AG09319 (cell line): ENCODE measurements around the gene SGO1.

Experiments
- DNase-seq: peaks from one replicate; pipeline ENCODE4 v3.0.0-alpha.2; 2010; ENCODE audit warnings: low read depth; ENCODE audit errors: extremely low read depth
- TF ChIP-seq, protein P1 (sequence below): IDR thresholded peaks from 2 replicates; pipeline ENCODE4 v1.5.1; 2011; ENCODE audit warnings: low read depth, mild to moderate bottlenecking, inconsistent platforms, low read length, moderate library complexity

Gene SGO1

DNA sequence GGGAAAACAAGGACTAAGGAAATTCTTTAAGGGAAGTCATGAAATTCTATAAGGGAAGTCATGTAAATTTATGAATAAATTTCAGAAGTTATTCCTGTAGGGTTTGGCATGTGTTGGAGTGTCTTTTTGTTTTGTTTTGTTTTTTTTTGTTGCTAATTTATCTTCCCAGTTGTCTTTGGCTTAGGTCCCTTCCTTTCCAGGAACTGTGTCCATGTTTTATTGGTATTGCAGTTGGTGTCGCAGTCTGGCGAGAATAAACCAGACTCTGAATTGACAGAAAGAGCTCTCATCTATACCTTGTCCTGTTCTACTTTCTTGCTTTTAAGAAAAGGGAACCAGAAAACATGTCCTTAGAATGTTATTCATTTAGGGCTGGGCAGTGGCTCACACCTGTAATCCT lies 57.6 kb downstream of the SGO1 start:
- TF ChIP-seq, protein P1, sequence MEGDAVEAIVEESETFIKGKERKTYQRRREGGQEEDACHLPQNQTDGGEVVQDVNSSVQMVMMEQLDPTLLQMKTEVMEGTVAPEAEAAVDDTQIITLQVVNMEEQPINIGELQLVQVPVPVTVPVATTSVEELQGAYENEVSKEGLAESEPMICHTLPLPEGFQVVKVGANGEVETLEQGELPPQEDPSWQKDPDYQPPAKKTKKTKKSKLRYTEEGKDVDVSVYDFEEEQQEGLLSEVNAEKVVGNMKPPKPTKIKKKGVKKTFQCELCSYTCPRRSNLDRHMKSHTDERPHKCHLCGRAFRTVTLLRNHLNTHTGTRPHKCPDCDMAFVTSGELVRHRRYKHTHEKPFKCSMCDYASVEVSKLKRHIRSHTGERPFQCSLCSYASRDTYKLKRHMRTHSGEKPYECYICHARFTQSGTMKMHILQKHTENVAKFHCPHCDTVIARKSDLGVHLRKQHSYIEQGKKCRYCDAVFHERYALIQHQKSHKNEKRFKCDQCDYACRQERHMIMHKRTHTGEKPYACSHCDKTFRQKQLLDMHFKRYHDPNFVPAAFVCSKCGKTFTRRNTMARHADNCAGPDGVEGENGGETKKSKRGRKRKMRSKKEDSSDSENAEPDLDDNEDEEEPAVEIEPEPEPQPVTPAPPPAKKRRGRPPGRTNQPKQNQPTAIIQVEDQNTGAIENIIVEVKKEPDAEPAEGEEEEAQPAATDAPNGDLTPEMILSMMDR, result no peak
- DNase-seq, result no peak

DNA sequence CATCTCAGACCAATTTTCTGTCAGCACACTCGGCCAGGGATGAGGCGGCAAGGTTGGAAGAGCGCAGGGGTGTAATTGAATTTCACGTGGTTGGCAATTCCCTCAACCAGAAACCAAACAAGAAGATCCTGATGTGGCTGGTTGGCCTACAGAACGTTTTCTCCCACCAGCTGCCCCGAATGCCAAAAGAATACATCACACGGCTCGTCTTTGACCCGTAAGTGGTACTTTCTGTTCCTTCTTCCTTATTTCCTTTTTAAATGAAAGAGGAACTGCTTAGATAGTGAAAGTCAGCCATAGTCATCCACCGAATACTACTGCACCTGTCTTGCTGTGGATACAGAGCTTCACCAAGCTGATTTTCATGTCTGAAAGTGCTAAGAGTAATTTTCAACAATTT lies 60.1 kb downstream of the SGO1 start:
- TF ChIP-seq, protein P1, result no peak
- no peak for DNase-seq

DNA sequence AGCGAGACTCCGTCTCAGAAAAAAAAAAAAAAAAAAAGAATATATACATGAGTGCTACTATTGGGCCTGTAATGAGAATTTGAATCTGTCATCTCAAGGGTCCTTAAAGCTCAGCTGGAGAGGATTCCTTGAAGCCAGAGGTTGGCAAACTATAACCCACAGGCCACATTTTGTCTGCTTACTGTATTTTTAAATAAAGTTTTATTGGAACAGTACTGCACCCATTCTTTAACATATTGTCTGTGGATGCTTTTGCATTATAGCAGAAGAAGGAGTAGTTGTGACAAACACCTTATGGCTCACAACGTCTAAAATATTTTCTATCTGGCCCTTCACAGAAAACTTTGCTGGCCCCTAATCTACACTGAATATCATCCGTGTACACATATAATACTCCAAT lies 60.7 kb downstream of the SGO1 start:
- no peak for DNase-seq
- TF ChIP-seq, protein P1, result no peak

DNA sequence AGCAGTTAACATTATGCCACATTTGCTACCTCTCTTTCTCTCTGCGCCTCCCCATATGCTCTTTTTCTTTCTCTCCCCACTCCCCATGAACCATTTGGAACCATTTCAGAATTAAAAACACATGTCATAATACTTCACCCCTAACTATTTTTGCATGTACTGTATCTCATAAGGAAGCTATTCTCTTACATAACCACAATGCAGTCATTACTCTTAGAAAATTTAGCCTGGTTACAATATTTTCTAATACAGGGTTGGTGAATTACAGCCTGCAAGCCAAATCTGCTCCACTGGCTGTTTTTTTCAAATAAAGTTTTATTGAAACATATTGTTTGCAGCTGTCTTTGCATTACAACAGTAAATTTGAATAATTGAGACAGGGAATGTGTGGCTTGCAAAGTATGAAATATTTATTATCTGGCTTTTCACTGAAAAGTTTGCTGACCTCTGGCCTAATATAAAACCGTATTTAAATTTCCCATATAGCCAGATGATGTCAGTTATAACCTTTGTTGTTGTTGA lies 62.8 kb downstream of the SGO1 start:
- TF ChIP-seq, protein P1, result no peak

DNA sequence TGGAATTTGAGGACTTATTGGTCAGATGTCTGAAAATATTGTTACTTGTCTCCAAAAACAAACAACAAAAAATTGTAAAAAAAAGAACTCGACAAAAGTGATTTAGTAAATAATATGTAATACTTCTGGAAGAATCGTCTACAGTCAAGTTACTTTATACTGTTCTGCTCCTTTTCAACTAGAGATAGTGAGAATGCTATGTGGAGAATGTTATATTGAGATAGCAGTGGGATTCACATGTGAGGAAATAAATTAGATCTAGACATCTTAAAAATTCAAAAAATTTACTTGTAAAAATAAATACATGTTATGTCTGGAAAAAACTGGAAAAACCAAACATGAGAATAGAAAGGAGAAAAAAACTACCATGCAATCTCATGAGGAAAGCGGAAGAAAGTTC lies 64.9 kb downstream of the SGO1 start:
- no peak for DNase-seq
- TF ChIP-seq, protein P1, result no peak

More for the DNA sequence above, 62.8 kb downstream of the SGO1 start:
- no peak for DNase-seq
